Stimulated activated CD8-positive, alpha-beta memory T cell treated with anti-CD3 and anti-CD28 coated beads, Interleukin-4, amount 100 ng/mL, for 4 hours (primary cell): ENCODE data around the gene PML.
"Not testable (repeated sequence)": the region's sequence is repeated elsewhere in the genome, so short reads cannot be mapped to it uniquely, and the experiment has no call there.

Experiments used
- DNase-seq, 2 donors: peaks; one replicate each; pipeline ENCODE4 v3.0.0-alpha.2; 2020; ENCODE audit warnings: low read depth in 2 of 2, low spot score in 1 of 2

PML gene

DNA sequence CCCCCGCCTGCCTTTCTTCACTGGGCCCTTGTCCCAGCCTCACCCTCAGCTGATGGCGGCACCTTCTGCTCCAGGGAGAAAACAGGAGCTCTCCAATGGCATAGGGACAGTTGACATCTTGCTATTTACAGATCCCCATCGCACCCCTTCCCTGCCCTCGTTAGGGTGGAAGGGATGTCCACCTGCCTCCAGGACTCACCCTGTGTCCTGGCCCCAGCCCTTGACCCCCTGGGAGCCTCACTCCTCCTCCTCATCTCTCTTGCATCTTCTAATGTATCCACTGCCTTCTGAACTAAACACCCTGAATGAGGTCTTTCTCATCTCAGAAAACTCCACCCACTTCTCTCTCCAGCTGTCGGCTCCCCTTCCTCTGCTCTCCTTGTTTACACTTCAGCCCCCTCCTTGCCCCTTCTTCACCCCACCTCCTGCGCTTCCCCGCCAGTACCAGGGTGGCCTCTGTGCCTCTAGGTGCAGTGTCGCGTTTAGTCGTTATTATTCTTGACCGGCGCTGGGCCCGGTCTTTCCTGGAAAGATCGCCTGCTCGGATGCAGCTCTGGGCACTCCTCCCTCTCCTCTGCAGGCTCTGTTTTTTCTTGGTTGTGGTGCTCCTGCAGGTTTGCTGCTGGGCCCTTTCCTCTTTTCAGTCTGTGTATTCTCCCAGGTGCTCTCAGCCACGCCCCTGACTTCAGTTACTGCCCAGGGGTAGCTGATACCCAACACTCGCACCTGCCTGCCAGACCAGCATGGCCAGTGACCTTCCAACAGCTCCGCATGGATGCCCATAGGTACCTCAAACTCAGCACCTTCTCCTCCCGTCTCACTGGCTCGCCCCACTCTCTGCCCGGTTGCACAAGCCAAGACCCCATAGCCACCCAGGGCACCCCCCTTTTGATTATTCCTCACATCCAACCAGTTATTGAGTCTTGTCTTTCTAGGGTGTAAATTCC lies 42.9 kb downstream of the PML start:
- no peak for DNase-seq

DNA sequence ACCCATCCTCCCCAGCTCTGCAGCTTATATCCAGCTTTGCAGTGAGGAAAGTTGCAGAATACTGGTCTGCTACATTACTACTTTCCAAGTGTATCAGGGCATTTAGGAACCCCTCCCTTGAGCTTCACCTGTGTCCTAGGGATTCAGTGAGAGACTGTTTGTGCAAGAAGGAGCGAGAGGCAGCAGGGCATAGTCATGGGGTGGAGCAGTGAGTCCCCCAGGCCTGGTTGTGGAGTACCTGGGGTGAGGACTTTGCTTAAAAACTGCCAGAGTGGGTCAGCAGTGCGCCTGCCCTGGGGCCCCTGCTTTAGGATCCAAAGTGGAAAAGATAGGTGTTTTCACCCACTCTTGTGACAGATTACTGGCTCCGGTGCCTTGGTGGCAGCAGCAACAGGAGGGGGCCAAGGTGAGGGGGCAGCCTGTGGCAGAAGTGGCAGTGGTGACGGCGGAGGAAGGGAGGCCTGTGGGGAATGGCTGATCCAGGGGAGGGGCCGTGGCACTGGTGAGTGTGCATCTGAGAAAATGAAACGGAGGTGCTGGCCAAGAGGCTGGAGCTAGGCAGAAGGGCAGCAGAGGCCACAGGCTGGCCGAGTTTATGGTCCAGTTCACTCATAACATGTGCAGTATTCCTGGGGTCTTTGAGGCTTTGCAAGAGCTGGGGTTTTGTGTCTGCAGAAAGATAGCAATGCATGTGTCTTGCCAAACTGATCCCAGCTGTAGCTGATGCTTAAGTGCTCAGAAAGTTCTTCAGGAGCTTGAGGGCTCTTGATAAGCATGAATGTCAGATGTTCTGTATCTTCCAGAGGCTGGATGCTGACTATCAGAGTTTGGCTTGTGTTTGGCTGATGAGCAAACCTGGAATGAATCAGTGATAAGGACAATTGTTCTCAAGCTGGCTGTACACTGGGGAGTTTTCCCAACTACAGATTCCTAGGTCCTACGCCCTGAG lies 44.5 kb downstream of the PML start:
- DNase-seq, result no peak

GRCh38 chr15:74039656-74040010 lies 45.1 kb downstream of the PML start:
- DNase-seq, result no peak

DNA sequence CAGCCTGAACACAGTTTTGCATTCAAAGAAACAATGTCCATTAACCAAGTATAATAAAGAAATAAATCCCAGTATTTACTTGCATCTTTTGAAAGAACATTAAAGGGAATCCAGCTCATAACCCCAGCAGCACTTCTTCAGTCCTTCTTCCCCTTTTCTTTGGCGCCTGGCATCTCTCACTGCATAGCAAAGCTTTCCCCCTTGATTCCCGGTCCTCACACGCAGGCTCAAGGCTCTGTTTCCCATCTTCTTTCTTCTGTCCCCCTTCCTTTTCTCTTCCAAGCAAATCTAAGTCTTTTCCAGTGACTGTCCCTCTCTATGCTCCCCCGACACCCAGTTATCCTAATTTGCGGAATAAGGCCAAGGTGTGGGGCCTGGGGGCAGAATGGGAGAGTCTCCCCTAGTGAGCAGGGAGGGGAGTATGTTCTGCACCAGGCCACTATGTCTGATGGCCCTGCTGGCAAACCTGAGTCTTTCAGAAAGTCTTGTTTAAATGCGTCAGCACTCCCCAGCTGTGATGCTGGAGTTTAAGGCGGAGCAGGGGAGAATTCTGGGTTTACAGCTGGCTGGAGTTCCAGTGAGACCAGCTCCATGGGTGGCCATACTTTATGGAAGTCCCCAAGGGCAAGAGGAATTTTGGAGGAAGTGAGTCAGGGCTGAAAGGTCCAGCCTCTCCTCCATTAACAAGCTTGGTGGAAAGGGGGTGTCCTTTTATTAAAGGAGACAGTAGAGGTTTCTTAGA lies 45.8 kb downstream of the PML start:
- DNase-seq, result no peak

GRCh38 chr15:74041311-74041756 lies 46.8 kb downstream of the PML start:
- DNase-seq, result no peak

DNA sequence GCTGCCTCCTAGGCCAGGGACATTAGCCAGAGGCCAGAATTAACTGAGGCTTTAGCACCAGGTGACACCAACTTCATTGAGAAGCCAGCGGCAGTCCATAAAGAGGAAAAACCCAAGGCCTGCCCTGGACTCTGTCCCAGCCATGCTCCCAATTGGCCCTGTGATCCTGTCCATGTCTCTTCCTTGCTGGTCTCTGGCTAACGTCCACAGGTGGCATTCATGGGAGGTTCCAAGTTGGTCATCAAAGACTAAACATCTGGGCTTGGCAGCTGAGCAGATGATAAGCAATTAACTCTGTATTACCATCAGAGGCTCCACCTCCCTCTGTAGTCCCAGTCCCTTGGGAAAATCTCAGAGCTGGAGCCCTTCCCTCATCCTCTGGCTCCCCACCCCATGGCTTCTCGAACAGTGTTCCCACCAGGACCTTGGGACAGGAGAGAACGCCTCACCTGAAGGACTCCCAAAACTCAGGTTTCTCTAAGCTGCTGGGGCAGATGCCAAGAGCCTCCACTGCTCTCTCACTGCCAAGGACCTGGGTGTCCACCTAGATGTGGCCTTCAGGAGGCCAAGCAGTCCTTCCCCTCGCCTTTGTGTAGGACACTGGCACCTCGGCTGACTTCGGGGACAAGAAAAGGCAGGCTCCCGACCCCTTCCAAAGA lies 47.4 kb downstream of the PML start:
- DNase-seq, result no peak

DNA sequence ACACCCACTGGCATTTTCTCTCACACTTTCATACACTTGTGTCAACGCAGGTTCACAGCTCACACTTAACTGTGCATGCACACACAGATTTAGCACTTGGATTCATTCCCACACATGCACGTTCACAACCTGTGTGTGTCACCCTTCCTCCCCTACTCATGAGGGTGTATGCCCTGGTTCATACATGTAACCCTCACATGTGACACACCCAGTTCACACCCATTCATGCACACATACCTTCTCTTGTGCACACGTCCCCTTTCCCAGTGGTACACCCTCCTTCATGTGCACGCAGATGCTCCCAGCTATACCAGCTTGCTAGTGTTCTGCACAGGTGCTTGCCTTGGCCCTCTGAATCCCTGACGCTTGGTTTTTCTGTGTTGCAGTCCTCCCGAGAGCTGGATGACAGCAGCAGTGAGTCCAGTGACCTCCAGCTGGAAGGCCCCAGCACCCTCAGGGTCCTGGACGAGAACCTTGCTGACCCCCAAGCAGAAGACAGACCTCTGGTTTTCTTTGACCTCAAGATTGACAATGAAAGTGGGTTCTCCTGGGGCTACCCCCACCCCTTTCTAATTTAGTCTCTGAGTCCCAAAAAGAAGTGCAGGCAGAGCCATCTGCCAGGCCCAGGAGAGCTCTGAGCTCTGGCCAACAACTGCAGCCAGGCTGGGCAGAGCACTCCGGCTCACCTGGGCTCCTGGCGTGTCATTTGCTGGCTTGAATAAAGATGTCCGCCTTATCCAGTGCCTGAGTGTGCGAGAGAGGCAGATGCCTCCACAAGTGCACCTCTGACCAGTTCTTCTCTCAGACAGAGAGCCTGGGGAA lies 48.3 kb downstream of the PML start:
- DNase-seq, result no peak

DNA sequence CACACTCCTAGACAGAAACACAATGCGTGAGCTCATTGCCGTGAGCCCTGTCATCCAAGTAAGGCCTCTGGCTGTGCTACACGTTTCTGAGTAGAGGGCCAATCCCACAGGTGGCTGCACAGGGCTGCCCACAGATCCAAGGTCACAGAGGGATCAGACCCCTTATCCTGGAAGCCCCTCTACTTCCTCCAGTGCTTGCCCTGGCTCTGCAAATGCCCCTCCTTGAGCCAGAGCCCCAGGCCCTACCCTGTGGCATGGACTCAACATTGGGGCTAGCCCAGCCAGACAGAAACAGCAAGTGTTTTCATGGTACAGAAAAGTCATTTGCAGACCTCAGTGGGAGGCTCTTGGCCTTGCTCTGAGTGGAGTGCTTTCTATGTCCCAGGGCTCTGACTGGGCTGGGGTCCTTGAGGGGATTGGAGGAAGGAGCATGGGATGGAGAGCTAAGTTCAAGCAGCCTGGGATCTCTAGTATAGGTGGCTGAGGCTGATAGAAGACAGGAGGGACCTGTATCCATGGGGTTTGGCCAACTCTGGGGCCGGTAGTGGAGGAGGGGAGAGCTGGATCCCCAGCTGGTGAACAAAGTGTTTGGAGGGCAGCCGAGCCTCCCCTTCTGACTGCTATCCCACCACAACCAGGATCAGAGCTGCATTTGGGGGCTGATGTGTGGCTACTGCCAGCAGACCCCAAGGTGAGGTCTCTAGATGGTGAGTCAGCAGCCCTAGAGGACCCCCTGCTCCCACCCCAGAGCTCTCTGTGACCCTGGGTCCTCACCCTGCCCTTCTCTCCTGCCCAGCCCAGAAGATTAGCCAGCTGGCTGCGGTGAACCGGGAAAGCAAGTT lies 49.1 kb downstream of the PML start:
- DNase-seq, result no peak

GRCh38 chr15:74044267-74045110 lies 50.0 kb downstream of the PML start:
- DNase-seq, result no peak

- no peak for DNase-seq
Measured at GRCh38 chr15:74045184-74045583, 50.7 kb downstream of the PML start.

- no peak for DNase-seq
Measured at GRCh38 chr15:74045636-74046274, 51.2 kb downstream of the PML start.

GRCh38 chr15:74046275-74046674 lies 51.8 kb downstream of the PML start:
- no peak for DNase-seq

- no peak for DNase-seq
Measured at GRCh38 chr15:74050127-74050526, 55.6 kb downstream of the PML start.

DNA sequence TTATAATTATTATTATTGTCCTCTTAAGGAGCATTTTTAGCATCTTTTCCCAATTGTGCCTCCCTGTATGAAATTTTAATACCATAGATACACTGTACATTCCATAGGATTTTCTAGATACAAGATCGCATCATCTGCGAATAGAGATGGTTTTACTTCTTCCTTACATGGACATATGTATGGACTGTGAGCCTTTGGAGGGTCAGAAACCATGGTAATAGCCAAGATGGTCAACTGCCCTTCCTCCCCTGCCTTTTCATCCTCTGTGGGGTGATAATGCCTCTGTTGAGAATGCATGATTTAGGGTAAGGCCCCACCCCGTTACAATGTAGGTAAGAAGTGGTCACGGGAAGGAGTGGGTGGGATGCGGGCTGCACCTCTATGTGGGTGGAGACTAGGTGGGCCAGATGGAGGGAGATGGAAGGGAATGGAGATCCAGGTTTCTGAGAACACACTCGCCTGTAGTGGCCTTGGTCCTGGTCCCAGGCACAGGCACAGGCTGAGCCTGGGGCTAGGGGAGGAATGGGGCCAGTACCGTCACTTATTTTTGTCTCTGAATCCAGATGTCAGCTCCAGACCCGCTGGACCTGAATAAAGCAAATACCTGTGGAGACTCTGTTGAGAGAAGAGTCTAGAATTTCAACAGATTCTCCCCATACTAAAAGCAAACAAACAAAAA lies 56.2 kb downstream of the PML start:
- DNase-seq, result no peak

DNA sequence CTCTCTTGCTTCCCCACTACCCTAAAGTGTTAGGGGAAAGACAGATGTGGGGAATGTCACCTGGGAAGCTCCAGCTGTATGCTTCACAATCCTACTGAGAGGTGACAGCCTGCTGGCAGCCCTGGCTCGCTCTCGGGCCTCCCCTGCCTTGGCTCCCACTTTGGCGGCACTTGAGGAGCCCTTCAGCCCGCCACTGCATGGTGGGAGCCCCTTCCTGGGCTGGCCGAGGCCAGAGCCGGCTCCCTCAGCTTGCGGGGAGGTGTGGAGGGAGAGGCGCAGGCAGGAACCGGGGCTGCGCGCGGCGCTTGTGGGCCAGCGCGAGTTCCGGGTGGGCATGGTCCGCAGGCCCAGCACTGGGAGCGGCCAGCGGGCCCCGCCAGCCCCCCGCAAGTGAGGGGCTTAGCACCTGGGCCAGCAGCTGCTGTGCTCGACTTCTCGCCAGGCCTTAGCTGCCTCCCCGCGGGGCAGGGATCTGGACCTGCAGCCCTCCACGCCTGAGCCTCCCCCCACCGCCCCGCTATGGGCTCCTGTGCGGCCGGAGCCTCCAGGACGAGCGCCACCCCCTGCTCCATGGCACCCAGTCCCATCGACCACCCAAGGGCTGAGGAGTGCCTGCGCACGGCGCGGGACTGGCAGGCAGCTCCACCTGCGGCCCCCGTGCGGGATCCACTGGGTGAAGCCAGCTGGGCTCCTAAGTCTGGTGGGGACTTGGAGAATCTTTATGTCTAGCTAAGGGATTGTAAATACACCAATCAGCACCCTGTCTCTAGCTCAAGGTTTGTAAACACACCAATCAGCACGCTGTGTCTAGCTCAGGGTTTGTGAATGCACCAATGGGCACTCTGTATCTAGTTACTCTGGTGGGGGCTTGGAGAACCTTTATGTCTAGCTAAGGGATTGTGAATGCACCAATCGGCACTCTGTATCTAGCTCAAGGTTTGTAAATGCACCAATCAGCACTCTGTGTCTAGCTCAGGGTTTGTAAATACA lies 58.0 kb downstream of the PML start:
- DNase-seq, result not testable (repeated sequence)

GRCh38 chr15:74053517-74053916 lies 59.0 kb downstream of the PML start:
- no peak for DNase-seq
